ENCODE results near the gene NRG3. TPM values are rescaled to one million over a fixed set of nuclear protein-coding genes. Genes with fewer than 3 reads are reported as not detected.

NRG3 gene
- total RNA-seq, 1 experiment from 2014 or later: not detected

DNA sequence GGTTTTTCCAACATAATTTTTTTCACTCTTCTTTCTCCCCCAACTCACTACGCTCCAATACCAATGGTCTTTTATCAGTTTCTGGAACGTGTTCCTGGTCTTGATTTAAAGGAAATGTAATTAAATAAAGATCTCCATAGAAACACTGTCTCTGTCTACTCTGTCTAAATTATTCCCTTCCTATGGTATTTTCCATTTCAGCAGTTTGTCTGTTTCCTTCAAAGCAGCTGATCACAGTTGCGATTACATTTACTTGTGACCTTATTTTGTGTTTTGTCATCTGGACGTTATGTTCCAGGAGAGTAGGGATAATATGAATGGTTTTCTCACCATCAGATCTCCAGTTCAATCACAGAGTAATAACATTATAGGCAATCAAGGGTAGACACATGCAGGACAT, 359.2 kb downstream of the NRG3 start:
- RAD21 ChIA-PET (ENCODE audit: low non-redundant PET in 1 of 2, low total read pairs in 2 of 2, uncharacterized antibody in 2 of 2, unreplicated experiment in 2 of 2): no interaction called here
- Histone ChIP-seq H3K9ac (ENCODE audit: low read length) (no peak overlapping the region), H3K4me3 (replicated peaks in 1 of 2; ENCODE audit: low read depth in 1 of 2, low read length in 2 of 2) (no peak overlapping the region), H3K79me2 (ENCODE audit: insufficient read depth, low read length) (no peaks in the 10 kb centered on the region), H3K4me1 (ENCODE audit: control insufficient read depth in 1 of 2, insufficient read depth in 2 of 2, low read length in 2 of 2) (no peaks in the 10 kb centered on the region), H4K20me1 (ENCODE audit: insufficient read depth) (no peaks in the 10 kb centered on the region), H3K36me3 (ENCODE audit: control insufficient read depth in 1 of 2, insufficient read depth in 2 of 2, low read length in 2 of 2) (no peaks in the 10 kb centered on the region), H2AFZ (ENCODE audit: low read depth, low read length, poor library complexity, severe bottlenecking) (no peak overlapping the region), H3K27me3 (ENCODE audit: insufficient read depth, low read length) (no peaks in the 10 kb centered on the region), H3K9me3 (ENCODE audit: control insufficient read depth in 1 of 2, insufficient read depth in 1 of 2, low read depth in 1 of 2, low read length in 2 of 2) (peaks cover 0 to 9% of the 10 kb centered on the region in 2 experiments; a peak in 2 of 4 replicates), H3K9me2 (ENCODE audit: insufficient read depth) (no peaks in the 10 kb centered on the region), H3K4me2 (ENCODE audit: low read length) (no peak overlapping the region), H3K27ac (ENCODE audit: low read depth, low read length) (no peak overlapping the region)
- TF ChIP-seq POLR2A (IDR thresholded peaks at IDR 0.05; ENCODE audit: borderline replicate concordance, extremely low read depth, insufficient read depth, insufficient read length) (no peak), YY1 (IDR thresholded peaks at IDR 0.05; ENCODE audit: extremely low read depth, insufficient replicate concordance, low read depth, low read length) (no peak), EZH2phosphoT487 (IDR thresholded peaks at IDR 0.05; ENCODE audit: borderline replicate concordance) (no peak), SP1 (IDR thresholded peaks at IDR 0.05; ENCODE audit: low read depth) (no peak), FOSL1 (IDR thresholded peaks at IDR 0.05; ENCODE audit: low read depth) (no peak), EGR1 (IDR thresholded peaks at IDR 0.05; ENCODE audit: low read depth) (no peak), ZNF274 (IDR thresholded peaks at IDR 0.05; ENCODE audit: low read depth, low read length) (no peak), POLR2AphosphoS5 (IDR thresholded peaks at IDR 0.05; ENCODE audit: low read depth, low read length) (no peak), SIN3A (IDR thresholded peaks at IDR 0.05; ENCODE audit: low read depth) (no peak)
- TF ChIP-seq, protein P1, sequence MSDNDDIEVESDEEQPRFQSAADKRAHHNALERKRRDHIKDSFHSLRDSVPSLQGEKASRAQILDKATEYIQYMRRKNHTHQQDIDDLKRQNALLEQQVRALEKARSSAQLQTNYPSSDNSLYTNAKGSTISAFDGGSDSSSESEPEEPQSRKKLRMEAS (IDR thresholded peaks at IDR 0.05): no peak
- TF ChIP-seq, protein P2, sequence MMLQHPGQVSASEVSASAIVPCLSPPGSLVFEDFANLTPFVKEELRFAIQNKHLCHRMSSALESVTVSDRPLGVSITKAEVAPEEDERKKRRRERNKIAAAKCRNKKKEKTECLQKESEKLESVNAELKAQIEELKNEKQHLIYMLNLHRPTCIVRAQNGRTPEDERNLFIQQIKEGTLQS (IDR thresholded peaks at IDR 0.05): no peak
- TF ChIP-seq, protein P3, sequence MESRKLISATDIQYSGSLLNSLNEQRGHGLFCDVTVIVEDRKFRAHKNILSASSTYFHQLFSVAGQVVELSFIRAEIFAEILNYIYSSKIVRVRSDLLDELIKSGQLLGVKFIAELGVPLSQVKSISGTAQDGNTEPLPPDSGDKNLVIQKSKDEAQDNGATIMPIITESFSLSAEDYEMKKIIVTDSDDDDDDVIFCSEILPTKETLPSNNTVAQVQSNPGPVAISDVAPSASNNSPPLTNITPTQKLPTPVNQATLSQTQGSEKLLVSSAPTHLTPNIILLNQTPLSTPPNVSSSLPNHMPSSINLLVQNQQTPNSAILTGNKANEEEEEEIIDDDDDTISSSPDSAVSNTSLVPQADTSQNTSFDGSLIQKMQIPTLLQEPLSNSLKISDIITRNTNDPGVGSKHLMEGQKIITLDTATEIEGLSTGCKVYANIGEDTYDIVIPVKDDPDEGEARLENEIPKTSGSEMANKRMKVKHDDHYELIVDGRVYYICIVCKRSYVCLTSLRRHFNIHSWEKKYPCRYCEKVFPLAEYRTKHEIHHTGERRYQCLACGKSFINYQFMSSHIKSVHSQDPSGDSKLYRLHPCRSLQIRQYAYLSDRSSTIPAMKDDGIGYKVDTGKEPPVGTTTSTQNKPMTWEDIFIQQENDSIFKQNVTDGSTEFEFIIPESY (IDR thresholded peaks at IDR 0.05; ENCODE audit: extremely low read depth, insufficient replicate concordance, low read length): no peak
- TF ChIP-seq, protein P4, sequence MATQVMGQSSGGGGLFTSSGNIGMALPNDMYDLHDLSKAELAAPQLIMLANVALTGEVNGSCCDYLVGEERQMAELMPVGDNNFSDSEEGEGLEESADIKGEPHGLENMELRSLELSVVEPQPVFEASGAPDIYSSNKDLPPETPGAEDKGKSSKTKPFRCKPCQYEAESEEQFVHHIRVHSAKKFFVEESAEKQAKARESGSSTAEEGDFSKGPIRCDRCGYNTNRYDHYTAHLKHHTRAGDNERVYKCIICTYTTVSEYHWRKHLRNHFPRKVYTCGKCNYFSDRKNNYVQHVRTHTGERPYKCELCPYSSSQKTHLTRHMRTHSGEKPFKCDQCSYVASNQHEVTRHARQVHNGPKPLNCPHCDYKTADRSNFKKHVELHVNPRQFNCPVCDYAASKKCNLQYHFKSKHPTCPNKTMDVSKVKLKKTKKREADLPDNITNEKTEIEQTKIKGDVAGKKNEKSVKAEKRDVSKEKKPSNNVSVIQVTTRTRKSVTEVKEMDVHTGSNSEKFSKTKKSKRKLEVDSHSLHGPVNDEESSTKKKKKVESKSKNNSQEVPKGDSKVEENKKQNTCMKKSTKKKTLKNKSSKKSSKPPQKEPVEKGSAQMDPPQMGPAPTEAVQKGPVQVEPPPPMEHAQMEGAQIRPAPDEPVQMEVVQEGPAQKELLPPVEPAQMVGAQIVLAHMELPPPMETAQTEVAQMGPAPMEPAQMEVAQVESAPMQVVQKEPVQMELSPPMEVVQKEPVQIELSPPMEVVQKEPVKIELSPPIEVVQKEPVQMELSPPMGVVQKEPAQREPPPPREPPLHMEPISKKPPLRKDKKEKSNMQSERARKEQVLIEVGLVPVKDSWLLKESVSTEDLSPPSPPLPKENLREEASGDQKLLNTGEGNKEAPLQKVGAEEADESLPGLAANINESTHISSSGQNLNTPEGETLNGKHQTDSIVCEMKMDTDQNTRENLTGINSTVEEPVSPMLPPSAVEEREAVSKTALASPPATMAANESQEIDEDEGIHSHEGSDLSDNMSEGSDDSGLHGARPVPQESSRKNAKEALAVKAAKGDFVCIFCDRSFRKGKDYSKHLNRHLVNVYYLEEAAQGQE (IDR thresholded peaks at IDR 0.05; ENCODE audit: low read depth): no peak
- BruUV-seq (replicated peaks): no TSS peak
- no peak for DNase-seq (ENCODE audit: low read depth, low spot score)
- no peak for ATAC-seq
- CTCF ChIA-PET: no interaction called here
- intact Hi-C loops (cut with micrococcal nuclease): no loop called here
- POLR2A ChIA-PET: no interaction called here
